HFF-Myc (cell line): Measurements from ENCODE around the gene PHC2.

ENCODE experiments used
- DNase-seq: peaks from one replicate; pipeline ENCODE4 v3.0.0-alpha.2; 2011; ENCODE audit warnings: low read depth; ENCODE audit errors: extremely low read depth
- H3K4me3 ChIP-seq: replicated peaks from 2 replicates; pipeline ENCODE4 v1.5.1; 2011; ENCODE audit warnings: low read depth, mild to moderate bottlenecking, control low read depth, low read length
- TF ChIP-seq, protein P1 (sequence below): IDR thresholded peaks from 2 replicates; pipeline ENCODE4 v1.5.1; 2012; ENCODE audit warnings: mild to moderate bottlenecking, low read depth, low read length, control low read depth; ENCODE audit errors: missing control alignments

PHC2 gene

GRCh38 chr1:33397994-33398393 is 32.9 kb downstream of the PHC2 start:
- DNase-seq = no peak
- no peak overlapping the region for H3K4me3 ChIP-seq
- TF ChIP-seq, protein P1, sequence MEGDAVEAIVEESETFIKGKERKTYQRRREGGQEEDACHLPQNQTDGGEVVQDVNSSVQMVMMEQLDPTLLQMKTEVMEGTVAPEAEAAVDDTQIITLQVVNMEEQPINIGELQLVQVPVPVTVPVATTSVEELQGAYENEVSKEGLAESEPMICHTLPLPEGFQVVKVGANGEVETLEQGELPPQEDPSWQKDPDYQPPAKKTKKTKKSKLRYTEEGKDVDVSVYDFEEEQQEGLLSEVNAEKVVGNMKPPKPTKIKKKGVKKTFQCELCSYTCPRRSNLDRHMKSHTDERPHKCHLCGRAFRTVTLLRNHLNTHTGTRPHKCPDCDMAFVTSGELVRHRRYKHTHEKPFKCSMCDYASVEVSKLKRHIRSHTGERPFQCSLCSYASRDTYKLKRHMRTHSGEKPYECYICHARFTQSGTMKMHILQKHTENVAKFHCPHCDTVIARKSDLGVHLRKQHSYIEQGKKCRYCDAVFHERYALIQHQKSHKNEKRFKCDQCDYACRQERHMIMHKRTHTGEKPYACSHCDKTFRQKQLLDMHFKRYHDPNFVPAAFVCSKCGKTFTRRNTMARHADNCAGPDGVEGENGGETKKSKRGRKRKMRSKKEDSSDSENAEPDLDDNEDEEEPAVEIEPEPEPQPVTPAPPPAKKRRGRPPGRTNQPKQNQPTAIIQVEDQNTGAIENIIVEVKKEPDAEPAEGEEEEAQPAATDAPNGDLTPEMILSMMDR = no peak

DNA sequence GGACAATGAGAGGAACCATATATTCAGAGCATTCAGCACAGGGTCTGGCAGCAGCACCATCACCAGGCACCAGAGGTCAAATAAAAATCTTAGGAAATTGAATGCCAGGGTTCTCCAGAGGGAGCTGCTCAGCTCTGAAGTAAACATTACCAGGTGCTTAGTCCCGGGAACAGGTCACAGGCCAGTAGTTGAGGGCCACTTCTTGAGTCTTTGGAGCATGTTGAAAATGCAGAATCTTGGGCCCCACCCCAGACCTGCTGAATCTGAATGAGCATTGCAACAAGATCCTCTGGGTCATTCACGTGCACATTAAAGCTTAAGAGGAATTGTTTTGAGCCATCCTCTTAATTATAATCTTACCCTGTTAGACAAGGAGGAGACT is 33.8 kb downstream of the PHC2 start:
- TF ChIP-seq, protein P1 = no peak
- no peak overlapping the region for H3K4me3 ChIP-seq
- DNase-seq = no peak

- H3K4me3 ChIP-seq = no peak overlapping the region
- TF ChIP-seq, protein P1 = no peak
- no peak for DNase-seq
Observed at GRCh38 chr1:33396188-33397124, 34.4 kb downstream of the PHC2 start.

GRCh38 chr1:33394770-33395169 is 36.1 kb downstream of the PHC2 start:
- no peak overlapping the region for H3K4me3 ChIP-seq
- TF ChIP-seq, protein P1 = no peak
- no peak for DNase-seq

- DNase-seq = no peak
- no peak overlapping the region for H3K4me3 ChIP-seq
- TF ChIP-seq, protein P1 = no peak
Observed at GRCh38 chr1:33393991-33394390, 36.9 kb downstream of the PHC2 start.

- no peak for DNase-seq
- TF ChIP-seq, protein P1 = no peak
- H3K4me3 ChIP-seq = no peak overlapping the region
Observed at GRCh38 chr1:33393524-33393923, 37.4 kb downstream of the PHC2 start.
